ENCODE results near the gene EVI5L. TPM values are rescaled to one million over a fixed set of nuclear protein-coding genes. Genes with fewer than 3 reads are reported as not detected.
A peak's percentile ranks its signal among the peaks of the same experiment; 100 is the strongest.

EVI5L gene
- total RNA-seq, 4 donors from 2014 or later, result 7.7 to 22.3 (median 14.9) TPM

DNA sequence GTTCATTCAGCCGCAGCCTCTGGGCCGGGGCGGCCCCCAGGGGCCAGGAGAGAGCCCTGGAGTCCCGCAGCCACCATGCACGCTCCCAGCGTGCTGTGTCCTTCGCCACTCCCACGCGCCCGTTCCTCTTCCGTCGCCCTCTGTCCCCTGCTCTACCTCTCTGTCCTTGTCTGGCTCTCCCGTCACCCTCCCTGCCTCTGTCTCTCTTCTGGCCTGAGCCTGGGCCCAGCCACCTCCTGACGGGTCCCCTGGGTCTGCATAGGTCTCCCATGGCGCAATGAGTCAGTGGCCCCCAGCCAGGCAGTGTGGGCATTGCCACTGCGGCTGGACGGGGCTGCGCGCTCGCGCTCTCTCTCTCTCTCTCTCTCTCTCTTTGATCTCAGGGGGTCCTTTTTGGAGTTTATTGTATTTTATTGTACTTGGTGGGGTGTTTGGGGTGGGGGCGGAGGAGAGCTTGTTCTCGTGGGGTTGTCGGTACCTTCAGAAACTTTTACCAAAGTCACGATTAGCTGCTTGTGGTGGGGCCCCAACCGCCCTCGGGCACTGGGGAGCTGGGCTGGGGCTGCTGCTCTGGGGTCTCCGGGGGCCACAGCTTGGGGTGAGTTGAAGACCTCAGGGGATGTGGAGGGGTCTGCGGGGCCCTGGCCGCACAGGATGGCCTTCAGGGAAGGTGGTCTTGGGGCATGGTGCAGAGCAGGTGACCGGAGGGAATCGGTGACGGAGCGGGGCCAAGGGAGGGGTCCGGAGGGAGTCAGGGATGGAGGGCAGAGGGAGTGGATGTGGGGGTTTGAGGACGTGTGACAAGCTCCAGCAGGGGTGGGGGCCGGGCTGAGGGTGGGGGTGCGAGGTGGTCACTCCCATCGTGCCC, 82.9 kb downstream of the EVI5L start:
- no peaks in the 10 kb centered on the region for H3K9me3 ChIP-seq
- DNase-seq, result peak in 1 of 3 donors; percentile 43
- no peak for TF ChIP-seq POLR2A (IDR thresholded peaks at IDR 0.05)
- H3K27me3 ChIP-seq, result peaks cover 0 to 33% of the 10 kb centered on the region in 2 donors
- H3K4me1 ChIP-seq, result peaks cover 2 to 27% (median 16%) of the 10 kb centered on the region in 4 donors
- H3K27ac ChIP-seq, result no peak overlapping the region
- H3K4me3 ChIP-seq, result no peak overlapping the region
- H3K36me3 ChIP-seq, result peaks cover 0 to 45% (median 0%) of the 10 kb centered on the region in 3 donors

DNA sequence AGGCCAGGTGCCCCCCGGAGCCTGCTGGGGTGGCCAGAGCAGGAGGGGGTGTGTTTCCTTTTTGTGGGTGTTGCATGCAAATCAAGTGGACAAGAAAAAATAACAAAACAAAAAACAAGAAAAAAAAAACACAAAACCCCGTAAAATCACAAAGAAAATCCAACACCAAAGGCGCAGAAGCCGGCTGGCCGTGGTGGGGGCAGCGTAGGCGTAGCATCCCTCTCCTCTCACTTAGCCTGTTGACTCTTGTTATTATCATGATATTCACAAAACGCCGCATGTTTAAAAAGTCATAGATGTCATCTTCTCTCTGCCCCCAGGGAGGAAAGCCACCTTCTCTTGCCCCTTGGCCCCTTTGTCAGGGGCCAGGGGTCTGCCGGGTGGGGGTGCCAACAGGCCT, 83.6 kb downstream of the EVI5L start:
- H3K9me3 ChIP-seq, result no peaks in the 10 kb centered on the region
- TF ChIP-seq, protein P1, sequence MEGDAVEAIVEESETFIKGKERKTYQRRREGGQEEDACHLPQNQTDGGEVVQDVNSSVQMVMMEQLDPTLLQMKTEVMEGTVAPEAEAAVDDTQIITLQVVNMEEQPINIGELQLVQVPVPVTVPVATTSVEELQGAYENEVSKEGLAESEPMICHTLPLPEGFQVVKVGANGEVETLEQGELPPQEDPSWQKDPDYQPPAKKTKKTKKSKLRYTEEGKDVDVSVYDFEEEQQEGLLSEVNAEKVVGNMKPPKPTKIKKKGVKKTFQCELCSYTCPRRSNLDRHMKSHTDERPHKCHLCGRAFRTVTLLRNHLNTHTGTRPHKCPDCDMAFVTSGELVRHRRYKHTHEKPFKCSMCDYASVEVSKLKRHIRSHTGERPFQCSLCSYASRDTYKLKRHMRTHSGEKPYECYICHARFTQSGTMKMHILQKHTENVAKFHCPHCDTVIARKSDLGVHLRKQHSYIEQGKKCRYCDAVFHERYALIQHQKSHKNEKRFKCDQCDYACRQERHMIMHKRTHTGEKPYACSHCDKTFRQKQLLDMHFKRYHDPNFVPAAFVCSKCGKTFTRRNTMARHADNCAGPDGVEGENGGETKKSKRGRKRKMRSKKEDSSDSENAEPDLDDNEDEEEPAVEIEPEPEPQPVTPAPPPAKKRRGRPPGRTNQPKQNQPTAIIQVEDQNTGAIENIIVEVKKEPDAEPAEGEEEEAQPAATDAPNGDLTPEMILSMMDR (IDR thresholded peaks at IDR 0.05), result no peak
- no peak for TF ChIP-seq POLR2A (IDR thresholded peaks at IDR 0.05)
- H3K4me3 ChIP-seq, result no peak overlapping the region
- H3K27ac ChIP-seq, result no peak overlapping the region
- H3K36me3 ChIP-seq, result peaks cover 0 to 45% (median 0%) of the 10 kb centered on the region in 3 donors
- peaks cover 0 to 38% of the 10 kb centered on the region in 2 donors for H3K27me3 ChIP-seq
- peaks cover 2 to 31% (median 18%) of the 10 kb centered on the region in 4 donors for H3K4me1 ChIP-seq
- no peak for DNase-seq

DNA sequence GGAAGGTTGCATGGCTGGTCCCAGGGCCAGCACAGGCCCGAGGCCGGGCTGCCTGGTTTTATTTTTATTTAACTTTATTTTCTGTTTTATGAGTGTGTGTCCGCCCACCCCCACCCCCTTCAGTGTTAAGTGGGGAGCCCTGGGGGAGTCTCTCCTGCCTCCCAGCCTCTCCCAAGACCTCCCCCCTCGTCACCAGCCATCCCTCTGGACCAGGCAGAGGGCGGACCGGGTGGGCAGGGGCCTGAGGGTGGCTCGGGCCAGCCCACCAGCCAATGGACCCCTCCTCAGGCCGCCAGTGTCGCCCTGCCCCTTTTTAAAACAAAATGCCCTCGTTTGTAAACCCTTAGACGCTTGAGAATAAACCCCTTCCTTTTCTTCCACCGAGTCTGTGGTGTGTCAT, 84.1 kb downstream of the EVI5L start:
- Histone ChIP-seq H3K36me3 (peaks cover 0 to 42% (median 0%) of the 10 kb centered on the region in 3 donors), H3K4me3 (no peak overlapping the region), H3K4me1 (peaks cover 2 to 31% (median 18%) of the 10 kb centered on the region in 4 donors), H3K27me3 (peaks cover 0 to 38% of the 10 kb centered on the region in 2 donors), H3K9me3 (no peaks in the 10 kb centered on the region), H3K27ac (no peak overlapping the region)
- DNase-seq, result no peak
- TF ChIP-seq, protein P1 (IDR thresholded peaks at IDR 0.05), result no peak
- no peak for TF ChIP-seq POLR2A (IDR thresholded peaks at IDR 0.05)

Other genes starting within 250 kb of the EVI5L start
- gene CAMSAP3, start 234.4 kb upstream of the EVI5L start, total RNA-seq, result 10 to 100 TPM; 24.8 to 71.7 (median 60.3) TPM
- gene XAB2, start 200.7 kb upstream of the EVI5L start, total RNA-seq, result 10 to 100 TPM; 26.6 to 61.9 (median 33.7) TPM
- 100 to 1,000 TPM in 1 of 4 donors, 10 to 100 TPM in 3; 12.6 to 102 (median 14.5) TPM for gene PET100, start 200.4 kb upstream of the EVI5L start, total RNA-seq
- gene PCP2, start 196.5 kb upstream of the EVI5L start, total RNA-seq, result 10 to 100 TPM in 1 of 4 donors, 1 to 10 TPM in 2, not detected in 1; 2.3 to 13.4 (median 7.8) TPM
- 100 to 1,000 TPM; 117 to 245 (median 199) TPM for gene STXBP2, start 193.1 kb upstream of the EVI5L start, total RNA-seq
- not detected for gene RETN, start 161.2 kb upstream of the EVI5L start, total RNA-seq
- not detected for gene MCEMP1, start 153.1 kb upstream of the EVI5L start, total RNA-seq
- gene TRAPPC5, start 149.4 kb upstream of the EVI5L start, total RNA-seq, result 10 to 100 TPM; 18.2 to 55.8 (median 54.0) TPM
- 10 to 100 TPM in 1 of 4 donors, 1 to 10 TPM in 1, not detected in 2; 2.0 to 10.7 TPM for gene FCER2, start 128.1 kb upstream of the EVI5L start, total RNA-seq
- 1 to 10 TPM in 1 of 4 donors, not detected in 3; 1.1 TPM for gene CLEC4G, start 98.1 kb upstream of the EVI5L start, total RNA-seq
- 10 to 100 TPM in 1 of 4 donors, 1 to 10 TPM in 3; 1.6 to 31.4 (median 5.2) TPM for gene CD209, start 82.7 kb upstream of the EVI5L start, total RNA-seq
- not detected for gene CLEC4M, start 67.0 kb upstream of the EVI5L start, total RNA-seq
- not detected for gene PRR36, start 44.2 kb downstream of the EVI5L start, total RNA-seq
- gene LRRC8E, start 58.3 kb downstream of the EVI5L start, total RNA-seq, result under 1 TPM in 3 of 4 donors, not detected in 1; 0.57 to 0.88 (median 0.80) TPM
- 10 to 100 TPM; 16.6 to 39.3 (median 35.0) TPM for gene MAP2K7, start 73.7 kb downstream of the EVI5L start, total RNA-seq
- not detected for gene TGFBR3L, start 84.6 kb downstream of the EVI5L start, total RNA-seq
- 10 to 100 TPM in 2 of 4 donors, 1 to 10 TPM in 2; 7.4 to 12.9 (median 9.4) TPM for gene SNAPC2, start 90.1 kb downstream of the EVI5L start, total RNA-seq
- gene CTXN1, start 95.9 kb downstream of the EVI5L start, total RNA-seq, result 1 to 10 TPM in 3 of 4 donors, not detected in 1; 1.6 to 2.5 (median 2.4) TPM
- gene TIMM44, start 113.4 kb downstream of the EVI5L start, total RNA-seq, result 100 to 1,000 TPM in 1 of 4 donors, 10 to 100 TPM in 3; 55.5 to 211 (median 80.7) TPM
- gene ELAVL1, start 175.4 kb downstream of the EVI5L start, total RNA-seq, result 10 to 100 TPM; 21.0 to 41.7 (median 25.9) TPM
- gene CCL25, start 222.5 kb downstream of the EVI5L start, total RNA-seq, result 100 to 1,000 TPM in 2 of 4 donors, 10 to 100 TPM in 1, 1 to 10 TPM in 1; 5.8 to 286 (median 121) TPM